Breast epithelium (tissue), 4 donors: ENCODE measurements around the gene EPS8L1. TPM values are rescaled to one million over a fixed set of nuclear protein-coding genes. Genes with fewer than 3 reads are reported as not detected.

Source experiments
- DNase-seq, 2 donors: peaks; one replicate each; pipeline ENCODE4 v3.0.0-alpha.2; 2019; ENCODE audit warnings: low spot score in 2 of 2
- H3K27ac ChIP-seq, 2 donors: fragments of 200-600 bp; sonication (generic) in 1 of 2; one replicate each; pipeline ENCODE4 v1.5.1; 2016 to 2019; ENCODE audit warnings: mild to moderate bottlenecking in 1 of 2
- H3K27me3 ChIP-seq, 2 donors: fragments of 200-600 bp; sonication (generic) in 1 of 2; one replicate each; pipeline versions ENCODE4 v1.5.1 to v1.6.0; 2017 to 2019; ENCODE audit warnings: control low read depth in 1 of 2, mild to moderate bottlenecking in 1 of 2
- H3K36me3 ChIP-seq: fragments of 200-600 bp; one replicate; pipeline ENCODE4 v1.5.1; 2019
- H3K4me1 ChIP-seq, 2 donors: fragments of 200-600 bp; sonication (generic); one replicate each; pipeline ENCODE4 v1.5.1; 2016 to 2019; ENCODE audit warnings: control low read depth in 1 of 2
- H3K4me3 ChIP-seq, 3 donors: fragments of 200-600 bp; sonication (generic); 1 replicate in 2 of 3; 2 replicates in 1 of 3; pipeline ENCODE4 v1.5.1; 2016 to 2019; ENCODE audit warnings: mild to moderate bottlenecking in 3 of 3, moderate library complexity in 2 of 3
- H3K9me3 ChIP-seq, 2 donors: fragments of 200-600 bp; sonication (generic) in 1 of 2; one replicate each; pipeline ENCODE4 v1.5.1; 2016 to 2019; ENCODE audit warnings: control low read depth in 1 of 2
- CTCF ChIP-seq, 3 donors: fragments of 450-650 bp; IDR thresholded peaks; one replicate each; pipeline ENCODE4 v1.5.1; 2016 to 2017; ENCODE audit warnings: antibody characterized with exemption in 3 of 3, mild to moderate bottlenecking in 3 of 3, moderate library complexity in 3 of 3
- POLR2A ChIP-seq: fragments of 450-650 bp; IDR thresholded peaks from one replicate; pipeline ENCODE4 v1.6.1; 2016; ENCODE audit warnings: antibody characterized with exemption, mild to moderate bottlenecking, moderate library complexity
- POLR2AphosphoS5 ChIP-seq, 3 donors: sonication (generic); formaldehyde crosslinking; IDR thresholded peaks; one replicate each; pipeline ENCODE4 v1.6.1; 2017; ENCODE audit warnings: antibody characterized with exemption in 3 of 3
- intact Hi-C: fragments of 100-400 bp; cut with DNase I; formaldehyde crosslinking; loops from one replicate; pipeline ENCODE4 v1.15.1; 2023; ENCODE audit warnings: low total_unique reads
- total RNA-seq, 3 donors: library from RNA; depleted of rRNA; stranded (reverse); fragments of >200 nt; gene quantifications; one replicate each; pipeline ENCODE4 v1.1.0, GENCODE V29; 2016

Gene EPS8L1
- total RNA-seq, 3 donors from 2014 or later: 2.4 to 51.1 (median 50.1) TPM

GRCh38 chr19:55089342-55089944, 13.8 kb downstream of the EPS8L1 start:
- no peak for TF ChIP-seq POLR2AphosphoS5 (IDR thresholded peaks at IDR 0.05)
- TF ChIP-seq CTCF (IDR thresholded peaks at IDR 0.05): no peak
- no peak for TF ChIP-seq POLR2A
- peaks cover 6% of the 10 kb centered on the region for H3K36me3 ChIP-seq
- no peaks in the 10 kb centered on the region for H3K27me3 ChIP-seq
- peaks cover 0 to 6% of the 10 kb centered on the region in 2 donors for H3K4me1 ChIP-seq
- DNase-seq: no peak
- H3K9me3 ChIP-seq: no peaks in the 10 kb centered on the region
- H3K27ac ChIP-seq: no peak overlapping the region
- no peak overlapping the region for H3K4me3 ChIP-seq
- intact Hi-C loops: no loop called here

DNA sequence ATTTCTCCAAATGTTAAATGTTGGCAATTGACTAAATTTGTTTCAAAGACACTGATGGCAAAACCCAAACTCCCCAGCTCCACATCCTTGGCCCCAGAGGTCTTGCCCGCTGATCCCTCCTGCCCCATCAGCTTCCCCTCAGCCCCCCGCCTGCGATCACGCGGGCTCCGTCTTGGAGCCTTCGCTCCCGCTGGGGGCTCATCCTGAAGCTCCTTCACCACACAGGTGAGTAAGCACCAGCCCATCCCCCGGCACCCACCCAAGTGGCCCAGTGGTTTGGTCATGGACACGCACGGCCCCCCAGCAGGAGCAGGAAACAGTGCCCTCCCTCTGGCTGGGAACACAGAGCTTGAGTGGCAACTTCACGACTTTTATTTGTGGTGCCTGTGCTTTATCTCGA, 14.9 kb downstream of the EPS8L1 start:
- intact Hi-C loops: no loop called here
- no peak for DNase-seq
- Histone ChIP-seq H3K27me3 (no peaks in the 10 kb centered on the region), H3K4me3 (no peak overlapping the region), H3K9me3 (no peaks in the 10 kb centered on the region), H3K4me1 (peaks cover 0 to 6% of the 10 kb centered on the region in 2 donors), H3K36me3 (peaks cover 6% of the 10 kb centered on the region), H3K27ac (no peak overlapping the region)
- TF ChIP-seq POLR2AphosphoS5 (IDR thresholded peaks at IDR 0.05): no peak
- no peak for TF ChIP-seq CTCF (IDR thresholded peaks at IDR 0.05)
- TF ChIP-seq POLR2A: no peak

- no peak overlapping the region for H3K4me3 ChIP-seq
- H3K36me3 ChIP-seq: peaks cover 6% of the 10 kb centered on the region
- intact Hi-C loops: no loop called here
- no peaks in the 10 kb centered on the region for H3K27me3 ChIP-seq
- TF ChIP-seq CTCF (IDR thresholded peaks at IDR 0.05) (no peak), POLR2AphosphoS5 (IDR thresholded peaks at IDR 0.05) (no peak), POLR2A (no peak)
- no peak overlapping the region for H3K27ac ChIP-seq
- no peaks in the 10 kb centered on the region for H3K9me3 ChIP-seq
- DNase-seq: no peak
- peaks cover 0 to 4% of the 10 kb centered on the region in 2 donors for H3K4me1 ChIP-seq
These were observed 15.6 kb downstream of the EPS8L1 start for GRCh38 chr19:55091126-55091910.

- Histone ChIP-seq H3K36me3 (peaks cover 6% of the 10 kb centered on the region), H3K27me3 (no peaks in the 10 kb centered on the region), H3K27ac (no peak overlapping the region), H3K4me1 (no peaks in the 10 kb centered on the region), H3K4me3 (no peak overlapping the region), H3K9me3 (no peaks in the 10 kb centered on the region)
- DNase-seq: no peak
- TF ChIP-seq POLR2AphosphoS5 (IDR thresholded peaks at IDR 0.05) (no peak), POLR2A (no peak), CTCF (IDR thresholded peaks at IDR 0.05) (no peak)
- intact Hi-C loops: no loop called here
These were observed 16.3 kb downstream of the EPS8L1 start for GRCh38 chr19:55091955-55092354.
